Stimulated activated CD4-positive, alpha-beta T cell treated with anti-CD3 and anti-CD28 coated beads, Interleukin-15, amount 100 ng/mL, for 48 hours (primary cell): ENCODE measurements around the gene KLHL30.
"Not testable (repeated sequence)": the region's sequence is repeated elsewhere in the genome, so short reads cannot be mapped to it uniquely, and the experiment has no call there.

Source experiments
- DNase-seq, 2 donors: peaks; one replicate each; pipeline ENCODE4 v3.0.0-alpha.2; 2020; ENCODE audit warnings: low read depth in 2 of 2

Gene KLHL30

DNA sequence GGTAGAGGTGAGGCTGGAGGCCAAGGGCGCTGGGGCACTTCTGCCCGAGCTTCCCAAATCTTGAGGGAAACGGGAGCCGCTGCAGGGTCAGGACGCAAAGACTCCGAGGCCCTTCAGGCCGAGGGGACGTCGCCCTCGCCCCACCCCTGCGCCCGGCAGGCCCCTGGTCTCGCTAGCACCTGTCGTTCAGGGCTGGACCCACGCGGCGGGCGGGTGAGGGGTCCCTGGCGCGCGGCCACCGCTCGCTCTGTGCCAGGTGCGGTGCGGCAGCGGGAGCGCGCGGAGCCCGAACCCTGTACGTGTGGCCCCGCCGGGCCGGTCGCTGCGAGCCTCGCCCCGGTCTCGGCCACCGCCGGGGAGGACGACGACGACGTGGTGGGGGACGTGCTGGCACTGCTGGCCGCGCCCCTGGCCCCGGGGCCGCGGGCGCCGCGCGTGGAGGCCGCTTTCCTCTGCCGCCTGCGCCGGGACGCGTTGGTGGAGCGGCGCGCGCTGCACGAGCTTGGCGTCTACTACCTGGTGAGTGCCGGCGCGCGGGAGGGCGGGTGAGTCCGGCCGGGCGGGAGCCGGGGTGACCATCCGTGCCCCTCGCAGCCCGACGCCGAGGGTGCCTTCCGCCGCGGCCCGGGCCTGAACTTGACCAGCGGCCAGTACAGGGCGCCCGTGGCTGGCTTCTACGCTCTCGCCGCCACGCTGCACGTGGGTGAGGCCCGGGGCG is 25.2 kb downstream of the KLHL30 start:
- no peak for DNase-seq

DNA sequence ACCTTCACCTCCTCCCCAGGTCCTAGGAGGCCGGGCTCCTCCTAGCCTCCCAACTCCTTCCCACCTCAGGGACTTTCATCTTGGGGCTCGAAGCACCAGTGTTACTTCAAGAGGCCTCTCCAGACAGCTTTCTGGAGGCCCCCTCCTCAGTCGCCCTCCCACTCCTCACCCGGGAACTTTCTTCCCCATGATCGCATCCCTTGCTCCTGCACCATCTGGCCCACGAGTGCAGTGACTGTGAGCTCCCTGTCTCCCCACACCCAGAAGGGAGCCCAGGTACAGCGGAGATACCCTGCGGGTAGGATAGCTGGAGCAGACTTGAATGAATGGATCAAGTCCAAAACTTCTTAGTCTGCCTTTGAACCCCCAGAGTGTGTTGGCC is 26.4 kb downstream of the KLHL30 start:
- no peak for DNase-seq

DNA sequence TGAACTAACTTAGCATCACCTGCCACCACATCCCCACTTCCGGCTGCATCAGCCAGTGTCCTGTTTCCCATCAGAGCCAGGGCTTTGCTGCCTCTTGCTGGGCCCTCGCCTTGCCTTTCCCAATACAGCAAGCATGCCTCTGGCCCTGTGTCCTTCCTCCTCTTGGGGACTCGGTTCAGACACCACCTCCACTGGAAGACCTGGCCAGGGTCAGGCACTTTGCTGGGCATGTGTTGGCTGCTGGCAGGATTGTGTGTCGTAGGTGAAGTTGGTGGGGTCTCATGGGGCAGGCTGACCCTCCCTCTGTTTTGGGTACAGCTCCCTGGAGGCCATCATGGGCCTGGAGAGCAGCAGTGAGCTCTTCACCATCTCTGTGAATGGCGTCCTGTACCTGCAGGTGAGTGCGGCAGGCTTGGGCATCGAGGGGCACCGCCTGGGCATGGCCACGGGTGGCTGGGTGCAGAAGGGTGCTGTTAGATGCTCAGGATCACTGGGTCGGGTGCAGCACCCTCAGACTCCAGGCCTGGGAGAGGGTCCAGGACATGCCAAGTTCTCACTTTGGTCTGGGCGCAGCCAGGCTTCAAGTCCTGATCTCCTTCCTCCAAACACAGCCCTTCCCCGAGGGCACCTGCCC is 26.9 kb downstream of the KLHL30 start:
- DNase-seq: no peak

DNA sequence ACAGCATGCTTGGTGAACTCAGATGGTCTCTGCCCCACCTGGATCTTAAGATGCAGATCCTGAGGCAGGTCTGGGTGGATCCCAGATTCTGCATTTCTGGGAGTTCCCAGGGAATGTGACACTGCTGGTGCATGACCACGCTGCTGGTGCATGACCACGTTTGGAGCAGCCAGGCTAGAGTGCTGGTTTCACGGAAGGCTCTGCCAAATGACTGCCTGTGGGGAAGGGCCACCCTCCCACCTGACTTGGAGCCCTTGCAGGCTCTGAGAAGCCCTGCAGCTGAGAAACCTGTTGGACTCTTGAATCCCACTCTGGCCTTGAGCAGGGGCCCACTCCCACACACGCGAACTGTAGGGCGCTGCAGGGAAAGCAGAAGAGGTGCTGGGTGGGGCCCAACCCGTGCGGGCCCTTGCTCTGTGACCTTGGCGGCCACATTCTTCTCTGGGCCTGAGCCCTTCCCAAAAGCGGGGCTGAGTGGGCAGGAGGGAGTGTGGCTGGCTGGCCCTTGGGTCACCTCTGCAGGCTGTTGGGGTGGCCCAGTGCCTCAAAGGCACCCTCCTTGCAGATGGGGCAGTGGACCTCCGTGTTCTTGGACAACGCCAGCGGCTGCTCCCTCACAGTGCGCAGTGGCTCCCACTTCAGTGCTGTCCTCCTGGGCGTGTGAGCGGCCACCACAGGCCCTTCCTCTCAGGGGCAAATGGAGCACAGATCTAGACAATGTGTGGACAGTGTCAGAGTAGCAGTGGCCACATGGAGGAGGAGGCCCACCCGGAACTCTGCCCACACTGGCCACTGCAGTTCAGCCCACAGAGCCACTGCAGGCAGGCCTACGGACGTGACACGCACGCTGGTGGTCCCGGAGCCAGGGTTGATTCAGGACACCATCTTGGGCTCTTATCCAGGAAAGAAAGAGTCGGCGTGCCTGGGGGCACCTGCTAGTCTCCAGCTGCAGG is 28.2 kb downstream of the KLHL30 start:
- no peak for DNase-seq

DNA sequence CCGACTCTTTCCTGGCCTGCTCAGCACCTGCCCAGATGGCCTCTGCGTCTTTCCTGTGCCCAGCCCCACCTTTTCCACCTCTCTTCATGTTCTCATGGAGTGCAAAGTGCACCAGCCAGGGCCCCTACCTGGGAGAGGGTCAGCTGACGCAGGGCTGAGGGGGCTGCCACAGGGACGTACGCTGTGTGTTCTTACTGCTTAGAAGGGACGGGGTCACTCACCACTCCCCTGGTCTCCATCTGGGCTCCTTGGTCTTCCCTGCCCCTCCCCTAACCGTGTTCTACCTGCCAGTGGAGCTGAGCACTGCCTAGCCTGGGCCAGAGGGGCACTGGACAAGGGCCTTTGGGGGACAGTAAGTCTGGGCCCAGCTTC is 28.9 kb downstream of the KLHL30 start:
- no peak for DNase-seq

DNA sequence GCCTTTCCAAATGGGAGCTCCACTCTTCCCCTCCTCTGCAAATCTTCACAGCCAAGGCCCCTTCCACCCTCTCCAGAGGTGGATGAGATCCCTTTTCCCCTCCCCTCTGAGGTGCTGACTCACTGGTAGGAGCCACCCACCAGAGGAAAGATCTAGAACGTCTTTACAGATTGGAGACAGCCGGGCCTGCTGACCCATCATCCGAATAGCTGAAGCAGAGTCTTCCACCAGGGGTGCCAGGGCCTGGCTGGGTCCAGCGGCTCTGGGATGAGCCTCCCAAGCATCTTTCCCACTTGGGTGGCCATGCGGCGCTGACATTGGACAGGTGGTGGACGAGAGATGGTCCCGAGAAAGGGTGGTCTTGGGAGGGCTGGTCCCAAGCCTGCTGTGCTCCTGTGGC is 29.3 kb downstream of the KLHL30 start:
- DNase-seq: no peak

DNA sequence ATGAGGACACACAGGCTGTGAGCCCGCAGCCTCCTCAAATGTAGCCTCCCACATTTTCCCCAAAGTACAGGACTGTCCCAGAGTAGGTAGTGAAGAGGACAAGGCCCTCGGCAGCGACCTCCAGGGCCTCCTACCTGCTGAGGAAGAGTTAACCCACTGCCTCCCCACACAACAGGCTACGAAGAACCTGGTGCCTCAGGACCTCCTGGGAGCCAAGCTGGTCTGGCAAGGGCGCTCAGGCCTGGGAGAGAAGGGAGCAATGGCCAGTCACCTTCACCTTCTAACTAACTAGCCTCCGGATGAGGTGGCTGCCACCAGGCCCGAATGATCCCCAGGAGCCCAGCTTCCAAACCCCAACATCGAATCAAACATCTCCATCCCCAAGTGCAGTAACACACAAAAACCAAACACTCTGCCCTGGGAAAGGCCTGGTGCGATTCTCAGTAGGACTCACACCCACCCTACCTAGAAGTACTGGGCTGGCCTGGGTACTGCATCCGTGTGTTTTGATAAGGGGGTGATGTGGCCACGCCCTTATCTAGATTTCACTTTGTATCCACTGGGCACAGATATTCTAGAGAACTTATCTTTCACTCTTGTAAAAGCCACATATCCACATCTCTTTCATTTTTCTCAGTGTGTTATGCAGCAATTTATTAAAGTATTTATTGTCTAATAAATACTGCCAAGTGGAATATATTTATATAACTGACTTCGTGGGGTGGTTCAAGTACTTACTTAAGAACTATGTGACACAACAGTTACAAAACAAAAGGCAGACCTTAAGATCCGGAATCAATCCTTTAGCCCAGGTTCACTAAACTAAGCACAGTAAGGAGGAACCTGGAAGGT is 30.0 kb downstream of the KLHL30 start:
- no peak for DNase-seq

DNA sequence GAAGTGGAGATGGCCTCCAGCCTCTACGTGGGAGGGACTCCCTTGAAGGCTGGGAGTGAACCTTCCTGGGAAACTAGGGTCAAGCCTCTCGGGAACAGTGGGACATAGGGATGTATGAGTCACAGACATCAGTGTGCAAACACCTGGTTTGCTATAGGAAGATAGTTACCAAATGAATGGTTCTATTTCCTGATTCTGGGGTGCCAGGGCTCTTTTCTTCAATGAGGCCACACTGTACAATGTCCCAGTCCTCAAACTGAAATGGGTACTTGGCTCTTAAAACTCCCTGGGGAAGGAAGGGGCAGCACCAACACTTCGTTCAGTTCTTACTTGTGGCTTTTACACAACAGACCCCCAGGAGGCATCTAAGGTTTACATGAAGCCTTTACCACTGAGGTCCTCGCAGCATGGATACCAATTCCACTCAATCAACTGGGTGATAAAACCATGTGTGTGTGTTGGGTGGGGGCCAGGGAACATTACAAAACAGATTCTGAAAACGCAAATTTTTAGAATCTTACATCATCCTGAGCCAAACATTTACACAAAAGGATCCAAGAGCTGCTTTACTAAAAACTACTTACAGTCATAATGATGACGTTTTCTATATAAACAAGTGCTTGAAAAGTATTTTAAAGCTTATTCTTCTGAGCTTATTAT is 30.7 kb downstream of the KLHL30 start:
- DNase-seq: no peak

DNA sequence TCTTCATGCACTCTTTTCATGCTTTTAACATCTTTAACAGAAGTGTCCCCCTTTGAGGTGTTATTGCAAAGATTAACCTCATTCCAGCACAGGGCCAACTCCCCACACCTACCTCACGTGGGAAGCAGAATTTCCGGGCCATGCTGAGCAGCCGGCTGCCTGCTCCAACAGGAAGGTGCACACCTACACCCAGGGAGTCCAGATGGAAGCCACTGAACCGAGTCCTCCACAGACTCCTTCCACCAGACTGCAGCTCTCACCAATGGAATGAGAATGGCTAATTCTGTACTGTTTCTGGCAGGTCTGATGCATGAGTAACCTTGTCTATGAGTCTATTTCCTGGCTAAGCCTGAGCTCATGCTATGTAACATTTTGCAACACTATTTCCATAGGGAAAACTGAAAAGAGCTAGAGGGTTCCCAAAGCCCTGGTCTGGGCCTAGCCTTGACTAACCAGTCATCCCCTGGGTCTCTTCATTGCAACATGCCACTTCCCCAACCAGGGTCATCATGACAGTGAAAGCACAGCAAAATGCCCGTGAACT is 31.3 kb downstream of the KLHL30 start:
- DNase-seq: no peak

DNA sequence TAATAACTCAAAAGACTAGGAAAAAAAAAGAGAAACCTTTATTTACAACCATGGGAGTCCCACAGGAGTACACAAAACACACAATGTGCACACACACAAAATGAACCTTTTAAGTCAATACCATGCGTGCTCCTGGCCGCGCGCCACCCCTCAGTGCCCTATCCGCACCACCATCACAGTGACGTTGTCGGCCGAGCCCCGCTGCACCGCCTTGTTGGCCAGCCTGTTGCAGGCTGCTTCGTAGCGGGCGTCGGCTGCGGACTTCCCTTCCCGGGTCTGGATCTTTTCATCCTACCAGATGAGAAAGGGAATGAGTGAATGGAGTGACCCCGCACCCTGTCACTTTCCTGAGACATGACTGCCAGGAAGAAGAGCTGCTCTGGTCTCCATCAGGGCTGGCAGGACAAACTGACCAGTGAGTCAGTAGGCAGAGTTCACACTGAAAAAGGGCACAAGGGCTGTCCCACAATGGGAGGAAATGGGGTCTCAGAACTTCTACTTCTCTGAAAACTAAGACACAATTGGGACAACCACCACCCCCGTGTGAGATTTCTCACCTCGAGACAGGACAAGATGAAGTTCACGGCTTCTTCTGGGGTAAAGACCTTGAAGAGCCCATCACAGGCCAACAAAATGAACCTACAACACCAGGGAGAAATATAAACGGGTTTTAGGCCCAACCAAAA is 32.1 kb downstream of the KLHL30 start:
- no peak for DNase-seq

DNA sequence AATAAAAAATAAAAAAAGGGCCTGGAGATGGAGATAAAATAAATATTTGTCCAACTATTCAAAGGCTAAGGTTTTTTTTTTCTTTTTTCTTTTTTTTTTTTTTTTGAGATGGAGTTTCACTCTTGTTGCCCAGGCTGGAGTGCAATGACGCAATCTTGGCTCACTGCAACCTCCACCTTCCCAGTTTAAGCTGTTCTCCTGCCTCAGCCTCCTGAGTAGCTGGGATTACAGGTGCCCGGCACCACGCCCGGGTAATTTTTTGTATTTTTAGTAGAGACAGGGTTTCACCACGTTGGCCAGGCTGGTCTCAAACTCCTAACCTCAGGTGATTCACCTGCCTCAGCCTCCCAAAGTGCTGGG is 32.6 kb downstream of the KLHL30 start:
- not testable (repeated sequence) for DNase-seq

DNA sequence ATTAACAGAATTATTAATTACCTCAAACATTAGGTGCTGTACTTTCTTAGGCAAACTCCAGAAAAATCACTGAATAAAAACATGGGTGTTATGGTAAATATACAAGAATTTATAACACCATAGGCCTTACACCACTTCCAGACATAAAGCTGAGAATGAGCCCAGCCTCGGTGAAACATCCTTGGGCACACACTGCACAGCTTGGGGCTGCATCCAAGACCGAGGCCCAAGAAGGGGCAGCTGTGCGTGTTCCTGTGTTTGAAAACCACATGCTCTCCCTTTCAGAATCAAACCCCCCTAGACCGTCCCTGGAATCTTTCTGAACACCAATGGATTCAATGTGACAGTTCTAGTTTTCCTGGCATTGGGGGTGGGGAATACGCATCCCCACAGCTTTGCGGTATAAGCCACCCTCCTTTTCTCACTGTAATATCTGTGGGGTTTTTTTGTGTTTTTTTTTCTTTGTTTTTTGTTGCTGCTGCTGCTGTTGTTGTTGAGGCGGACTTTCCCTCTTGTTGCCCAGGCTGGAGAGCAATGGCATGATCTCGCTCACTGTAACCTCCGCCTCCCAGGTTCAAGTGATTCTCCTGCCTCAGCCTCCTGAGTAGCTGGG is 33.2 kb downstream of the KLHL30 start:
- DNase-seq: no peak

DNA sequence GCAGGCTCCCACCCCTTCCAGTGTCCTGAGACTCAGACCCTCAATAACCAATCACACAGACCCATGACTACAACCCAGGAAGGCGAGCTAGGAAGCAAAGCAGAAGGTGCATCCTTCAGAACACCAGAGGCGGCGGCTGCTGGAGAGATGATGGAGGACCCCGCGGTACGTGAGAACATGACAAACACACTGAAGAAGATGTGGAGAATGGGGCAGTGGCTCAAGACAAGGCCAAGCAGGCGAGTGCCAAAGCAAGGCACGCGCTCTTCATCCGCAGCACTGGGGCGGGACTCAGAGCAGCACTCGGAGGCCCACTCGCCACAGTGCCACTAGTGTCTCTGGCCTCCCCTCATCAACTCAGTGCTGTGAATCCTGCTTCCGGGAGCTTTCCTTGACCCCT is 34.0 kb downstream of the KLHL30 start:
- DNase-seq: no peak

DNA sequence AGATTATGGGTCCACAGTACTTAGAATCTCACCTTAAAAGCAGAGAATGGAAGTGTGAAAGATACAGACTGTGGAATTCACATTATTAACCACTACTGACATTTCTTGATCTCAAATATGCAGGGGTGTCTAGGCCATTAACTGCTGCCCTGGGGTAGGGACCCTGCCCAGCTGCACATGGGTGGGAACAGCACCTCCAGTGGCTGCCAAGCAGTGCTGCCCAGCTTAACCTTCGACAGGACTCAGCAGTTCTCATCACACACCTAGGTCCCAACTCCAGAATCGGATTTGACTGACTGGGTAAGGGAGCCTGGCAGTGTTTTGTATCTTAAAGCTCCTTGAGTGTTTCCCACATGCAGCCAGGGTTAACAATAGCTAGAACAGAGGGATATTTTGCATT is 35.2 kb downstream of the KLHL30 start:
- DNase-seq: no peak

DNA sequence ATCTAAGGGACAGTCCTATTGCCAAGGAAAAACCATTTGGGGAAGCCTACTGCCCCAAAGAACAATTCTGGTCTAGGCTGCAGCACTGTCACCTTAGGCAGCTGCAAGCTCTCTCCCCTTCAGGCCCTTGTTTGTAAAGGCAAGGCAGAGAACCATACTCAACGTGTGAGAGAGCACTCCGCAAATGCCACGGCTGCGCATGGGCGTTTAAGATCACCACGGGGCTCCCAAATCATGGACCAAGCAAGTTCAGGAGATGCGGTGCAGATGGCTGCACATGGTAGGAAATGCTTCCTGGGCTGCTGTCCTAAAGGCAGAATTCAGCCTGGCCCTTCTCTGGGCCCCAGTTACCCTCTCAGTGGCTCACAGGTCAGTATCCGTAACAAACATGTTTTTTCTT is 35.8 kb downstream of the KLHL30 start:
- no peak for DNase-seq

DNA sequence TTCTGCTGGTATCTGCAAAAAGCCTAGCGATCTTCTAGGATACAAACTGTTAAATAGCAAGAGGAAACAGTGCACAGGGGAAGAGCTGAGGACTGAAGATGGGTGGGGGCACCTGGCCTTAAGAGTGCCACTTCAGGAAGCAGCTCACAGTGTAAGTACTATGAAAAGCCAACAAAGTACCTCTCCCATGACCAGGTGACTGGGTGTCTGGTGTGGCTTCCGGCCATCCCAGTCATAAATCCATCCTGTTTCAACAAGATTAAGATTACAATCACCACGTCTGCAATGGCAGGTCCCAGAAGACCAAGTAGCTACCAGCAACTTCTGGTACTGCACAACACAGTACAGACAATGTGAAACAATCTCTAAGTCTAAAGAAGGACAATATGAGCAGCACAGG is 36.2 kb downstream of the KLHL30 start:
- no peak for DNase-seq

DNA sequence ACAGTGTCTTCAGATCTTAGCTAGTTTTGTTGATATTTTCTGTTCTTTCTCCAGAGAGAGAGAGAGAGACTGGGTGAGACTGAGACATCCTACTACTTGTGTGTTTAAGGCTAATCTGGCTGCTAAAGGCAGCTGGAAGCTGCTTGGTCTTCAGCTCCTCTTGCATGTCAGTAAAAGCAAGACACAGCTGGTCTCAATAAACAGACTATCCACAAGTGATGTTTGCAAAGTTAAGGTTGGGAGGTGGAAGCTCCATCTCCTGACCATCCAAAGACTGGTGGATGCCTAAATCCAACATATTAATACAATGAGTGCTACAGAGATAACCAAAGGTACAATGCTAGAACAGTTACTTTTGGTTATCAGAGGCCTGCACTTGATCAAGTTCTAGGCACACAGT is 38.1 kb downstream of the KLHL30 start:
- DNase-seq: no peak

DNA sequence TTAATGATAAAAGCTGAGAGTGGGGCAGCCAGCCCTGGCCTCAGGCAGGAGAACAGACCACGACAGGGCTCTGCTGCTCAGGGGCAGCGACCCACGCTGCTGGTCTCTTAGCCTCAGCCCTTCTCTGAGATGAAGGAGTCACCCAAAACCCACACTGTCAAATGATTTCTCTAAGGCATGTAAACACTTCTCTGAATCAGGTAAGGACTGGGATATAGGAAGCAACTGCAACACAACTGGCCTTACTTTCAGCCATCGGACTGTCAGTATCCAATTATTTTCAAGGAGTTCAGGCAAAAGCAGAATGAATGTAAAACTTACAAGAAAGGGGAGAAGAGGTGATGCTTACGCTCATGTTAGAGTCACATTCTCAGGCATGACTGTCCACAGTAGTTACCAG is 42.1 kb downstream of the KLHL30 start:
- DNase-seq: no peak

DNA sequence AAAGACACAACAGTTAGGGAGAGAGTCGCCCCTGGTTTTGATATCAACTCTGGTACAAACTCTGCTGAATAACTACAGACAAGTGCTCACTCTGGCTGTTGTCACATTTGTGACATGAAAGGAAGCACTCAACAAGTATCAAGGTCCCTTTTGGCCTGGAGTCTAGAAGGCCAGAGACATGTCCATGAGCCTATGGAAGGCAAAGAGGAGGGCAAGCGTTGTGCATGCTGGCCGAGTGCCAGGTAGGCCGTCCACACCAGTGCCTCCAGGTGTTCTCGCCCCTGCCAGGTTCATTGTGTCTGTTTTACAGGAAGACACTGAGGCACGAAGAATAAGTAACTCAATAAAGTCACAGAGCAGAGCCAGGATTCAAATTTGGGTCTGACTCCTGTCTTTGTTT is 43.9 kb downstream of the KLHL30 start:
- DNase-seq: no peak

DNA sequence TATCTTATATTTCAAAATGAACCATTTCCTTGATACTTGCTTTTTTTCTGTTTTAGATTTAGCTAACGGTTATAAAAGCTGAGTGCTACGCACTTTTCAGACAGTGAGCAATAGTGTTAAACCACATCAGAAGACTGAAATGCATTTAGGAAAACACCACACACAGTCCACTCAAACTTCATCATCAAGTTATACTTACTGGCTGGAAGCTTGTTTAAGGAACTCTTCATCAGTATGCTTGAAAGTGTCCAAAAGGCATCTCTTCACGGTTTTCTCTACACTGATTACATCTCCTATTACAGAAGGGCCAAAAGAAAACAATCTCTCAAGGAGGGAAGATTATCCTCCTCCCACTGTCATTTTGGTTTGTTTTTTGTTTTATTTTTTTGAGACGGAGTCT is 45.4 kb downstream of the KLHL30 start:
- DNase-seq: no peak
